Thoracic aorta (tissue), 2 donors: ENCODE data around the gene GDPD5. TPM values are rescaled to one million over a fixed set of nuclear protein-coding genes. Genes with fewer than 3 reads are reported as not detected.

Source experiments
- ATAC-seq: fragments of 150-250 bp; one replicate; pipeline ENCODE4 v1.8.0; 2017; ENCODE audit warnings: low read depth; ENCODE audit not compliant: insufficient number of reproducible peaks, low FRiP score
- DNase-seq: peaks from one replicate; pipeline ENCODE4 v3.0.0-alpha.2; 2020; ENCODE audit warnings: low spot score
- H3K27ac ChIP-seq, 2 donors: fragments of 200-600 bp; sonication (generic); 1 replicate in 1 of 2; 2 replicates in 1 of 2; pipeline ENCODE4 v1.5.1; 2016; ENCODE audit warnings: mild to moderate bottlenecking in 2 of 2, moderate library complexity in 2 of 2
- H3K27me3 ChIP-seq: fragments of 200-600 bp; sonication (generic); replicated peaks from 2 replicates; pipeline ENCODE4 v1.6.0; 2016; ENCODE audit warnings: mild to moderate bottlenecking; ENCODE audit not compliant: insufficient read depth
- H3K36me3 ChIP-seq: fragments of 200-600 bp; sonication (generic); one replicate; pipeline ENCODE4 v1.5.1; 2016
- H3K4me1 ChIP-seq, 2 donors: fragments of 200-600 bp; sonication (generic); 1 replicate in 1 of 2; 2 replicates in 1 of 2; pipeline versions ENCODE4 v1.5.1 to v1.6.0; 2016; ENCODE audit warnings: low read depth in 2 of 2, mild to moderate bottlenecking in 1 of 2; ENCODE audit not compliant: control insufficient read depth in 1 of 2
- H3K4me3 ChIP-seq: fragments of 200-600 bp; sonication (generic); 2 replicates; pipeline ENCODE4 v1.5.1; 2016; ENCODE audit warnings: mild to moderate bottlenecking
- H3K9me3 ChIP-seq: fragments of 200-600 bp; sonication (generic); 2 replicates; pipeline ENCODE4 v1.5.1; 2016
- total RNA-seq, 2 donors: library from RNA; depleted of rRNA; stranded (reverse); fragments of >200 nt; gene quantifications; one replicate each; pipeline versions ENCODE4 v1.1.0 to v1.2.3, GENCODE V29; 2016
- TF ChIP-seq, protein P1 (sequence below): fragments of 200-600 bp; sonication (generic); IDR thresholded peaks from one replicate; pipeline ENCODE4 v1.5.1; 2019; ENCODE audit warnings: antibody characterized with exemption

GDPD5 gene
- total RNA-seq, 2 donors from 2014 or later = 30.8 to 34.9 TPM

DNA sequence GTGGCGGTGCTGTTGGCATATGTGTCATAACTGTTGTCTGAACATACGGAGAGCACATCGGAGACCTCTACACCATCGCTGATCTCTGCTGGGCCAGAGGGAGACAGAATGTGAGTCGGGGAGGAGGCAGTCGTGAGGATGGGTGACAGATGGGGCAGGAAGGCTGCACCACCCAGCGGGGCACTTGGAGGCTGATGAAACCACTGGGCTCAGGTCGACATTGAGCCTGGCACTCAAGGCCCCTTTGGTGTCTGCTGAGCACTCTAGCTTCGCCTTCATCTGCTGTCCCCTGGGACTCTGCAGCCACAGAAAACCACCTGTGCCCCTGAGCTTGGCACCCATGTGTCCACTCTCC, 90.2 kb downstream of the GDPD5 start:
- H3K9me3 ChIP-seq = no peaks in the 10 kb centered on the region
- H3K4me3 ChIP-seq = no peak overlapping the region
- TF ChIP-seq, protein P1, sequence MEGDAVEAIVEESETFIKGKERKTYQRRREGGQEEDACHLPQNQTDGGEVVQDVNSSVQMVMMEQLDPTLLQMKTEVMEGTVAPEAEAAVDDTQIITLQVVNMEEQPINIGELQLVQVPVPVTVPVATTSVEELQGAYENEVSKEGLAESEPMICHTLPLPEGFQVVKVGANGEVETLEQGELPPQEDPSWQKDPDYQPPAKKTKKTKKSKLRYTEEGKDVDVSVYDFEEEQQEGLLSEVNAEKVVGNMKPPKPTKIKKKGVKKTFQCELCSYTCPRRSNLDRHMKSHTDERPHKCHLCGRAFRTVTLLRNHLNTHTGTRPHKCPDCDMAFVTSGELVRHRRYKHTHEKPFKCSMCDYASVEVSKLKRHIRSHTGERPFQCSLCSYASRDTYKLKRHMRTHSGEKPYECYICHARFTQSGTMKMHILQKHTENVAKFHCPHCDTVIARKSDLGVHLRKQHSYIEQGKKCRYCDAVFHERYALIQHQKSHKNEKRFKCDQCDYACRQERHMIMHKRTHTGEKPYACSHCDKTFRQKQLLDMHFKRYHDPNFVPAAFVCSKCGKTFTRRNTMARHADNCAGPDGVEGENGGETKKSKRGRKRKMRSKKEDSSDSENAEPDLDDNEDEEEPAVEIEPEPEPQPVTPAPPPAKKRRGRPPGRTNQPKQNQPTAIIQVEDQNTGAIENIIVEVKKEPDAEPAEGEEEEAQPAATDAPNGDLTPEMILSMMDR = no peak
- H3K27me3 ChIP-seq = no peaks in the 10 kb centered on the region
- H3K27ac ChIP-seq = no peak overlapping the region
- ATAC-seq (no peak), DNase-seq (no peak)
- no peaks in the 10 kb centered on the region for H3K36me3 ChIP-seq
- H3K4me1 ChIP-seq = peaks cover 3 to 7% of the 10 kb centered on the region in 2 donors

DNA sequence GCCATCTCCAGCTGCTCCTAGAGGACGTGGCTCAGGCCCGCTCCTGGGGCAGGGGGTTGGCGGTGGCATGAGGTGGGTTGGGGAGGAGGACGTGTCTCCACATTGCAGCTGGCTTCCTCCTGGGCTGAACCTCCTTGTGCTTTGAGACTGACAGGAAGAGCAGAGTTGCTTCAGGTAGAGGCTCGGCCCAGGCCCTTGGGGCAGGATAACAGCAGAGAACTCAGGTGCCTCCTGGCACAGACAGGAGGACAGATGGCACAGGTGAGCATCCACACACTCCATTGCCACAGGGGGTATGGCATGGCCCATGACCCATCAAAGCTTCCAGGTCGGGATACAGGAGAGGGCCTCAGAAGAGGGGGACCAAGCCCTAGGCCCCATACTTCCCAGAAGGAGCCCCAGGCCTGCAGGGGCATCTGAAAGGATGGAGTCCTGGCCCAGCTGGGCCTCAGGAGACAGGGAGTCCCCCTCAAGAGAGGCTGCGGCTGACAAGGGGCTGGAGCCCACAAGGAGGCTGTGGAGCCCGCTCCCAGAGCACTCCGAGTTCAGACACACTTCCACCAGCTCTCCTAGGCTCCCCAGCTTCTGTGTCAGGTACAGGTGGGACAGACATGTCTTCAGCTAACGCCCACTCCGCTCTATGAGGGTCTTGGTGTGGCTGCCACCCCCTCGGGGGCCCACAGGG, 90.7 kb downstream of the GDPD5 start:
- no peak overlapping the region for H3K4me3 ChIP-seq
- H3K27me3 ChIP-seq = no peaks in the 10 kb centered on the region
- H3K4me1 ChIP-seq = peaks cover 3 to 10% of the 10 kb centered on the region in 2 donors
- DNase-seq = no peak
- no peak for ATAC-seq
- TF ChIP-seq, protein P1 = no peak
- no peaks in the 10 kb centered on the region for H3K36me3 ChIP-seq
- no peak overlapping the region for H3K27ac ChIP-seq
- H3K9me3 ChIP-seq = no peaks in the 10 kb centered on the region

DNA sequence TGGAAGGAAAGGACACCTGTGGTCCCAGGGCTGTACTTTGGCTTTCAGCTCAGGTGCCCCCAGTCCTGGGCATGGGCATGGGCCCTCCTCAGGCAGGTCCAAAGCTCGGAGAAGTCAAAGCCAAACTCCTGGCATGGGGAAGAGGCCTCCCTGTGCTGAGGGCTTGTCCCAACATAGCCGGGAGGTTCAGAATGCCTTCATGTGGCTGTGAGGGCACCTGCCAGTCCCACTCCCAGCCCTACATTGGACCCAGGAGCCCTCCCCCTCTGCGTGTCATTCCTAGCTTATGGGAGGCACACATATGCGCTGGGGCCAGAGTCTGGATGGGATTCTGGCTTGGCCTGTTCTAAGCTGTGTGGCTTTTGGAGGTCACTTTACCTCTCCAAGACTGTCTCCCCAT, 91.7 kb downstream of the GDPD5 start:
- TF ChIP-seq, protein P1 = no peak
- ATAC-seq (no peak), DNase-seq (no peak)
- peaks cover 3 to 18% of the 10 kb centered on the region in 2 donors for H3K4me1 ChIP-seq
- H3K36me3 ChIP-seq = no peaks in the 10 kb centered on the region
- no peak overlapping the region for H3K4me3 ChIP-seq
- no peak overlapping the region for H3K27ac ChIP-seq
- no peaks in the 10 kb centered on the region for H3K27me3 ChIP-seq
- peaks cover 4% of the 10 kb centered on the region for H3K9me3 ChIP-seq

DNA sequence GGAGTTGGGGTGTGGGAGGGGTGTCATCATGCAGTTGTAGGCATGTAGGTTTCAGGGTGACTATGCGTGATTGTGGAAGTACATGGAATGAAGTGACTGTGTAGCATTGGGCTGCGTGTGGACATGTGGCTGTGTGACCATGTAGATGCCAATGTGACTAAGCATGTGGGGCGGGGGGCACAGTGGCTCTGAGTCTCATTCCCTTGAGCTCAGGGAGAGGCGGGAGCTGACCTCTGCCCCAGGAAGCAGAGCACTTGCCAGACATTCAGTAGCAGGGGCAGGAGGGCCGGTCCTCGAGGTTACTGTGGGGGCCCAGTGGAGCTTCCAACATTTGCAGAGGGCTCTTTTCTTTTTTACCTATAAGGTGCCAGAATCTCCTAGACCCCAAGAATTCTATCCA, 92.3 kb downstream of the GDPD5 start:
- ATAC-seq (no peak), DNase-seq (no peak)
- no peaks in the 10 kb centered on the region for H3K36me3 ChIP-seq
- H3K4me1 ChIP-seq = peaks cover 3 to 23% of the 10 kb centered on the region in 2 donors
- no peak overlapping the region for H3K27ac ChIP-seq
- no peak overlapping the region for H3K4me3 ChIP-seq
- no peaks in the 10 kb centered on the region for H3K27me3 ChIP-seq
- H3K9me3 ChIP-seq = peaks cover 4% of the 10 kb centered on the region
- TF ChIP-seq, protein P1 = no peak

DNA sequence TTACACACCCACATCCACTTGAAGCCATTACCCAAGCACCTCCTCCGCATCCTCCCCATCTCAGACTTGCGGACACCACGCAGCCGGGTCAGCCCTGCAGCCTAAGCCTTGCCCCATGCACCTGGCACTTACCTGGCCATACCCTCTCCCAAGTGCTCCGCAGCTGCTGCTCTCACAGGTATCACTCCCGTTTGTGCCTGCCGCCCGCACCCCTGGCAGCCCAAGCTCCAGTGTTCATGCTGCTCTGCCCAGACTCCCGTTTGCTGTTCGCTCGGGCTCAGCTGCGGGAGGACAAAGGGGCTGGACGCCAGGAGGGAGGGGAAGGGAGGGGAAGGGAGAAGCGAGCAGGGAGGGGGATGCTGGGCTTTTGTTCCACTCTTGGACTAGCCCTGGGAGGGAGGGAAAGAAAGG, 92.8 kb downstream of the GDPD5 start, which contains the start of gene KLHL35:
Gene KLHL35, minus strand, starts transcription at position 293 of the 411 bp plus-strand sequence. CDS start 2,574 bp downstream, outside the sequence.
- TF ChIP-seq, protein P1 = no peak
- ATAC-seq = no peak
- H3K27ac ChIP-seq = no peak within 1 kb of the TSS
- H3K36me3 ChIP-seq = no peaks in the 10 kb centered on the region
- no peak within 1 kb of the TSS for H3K4me3 ChIP-seq
- H3K27me3 ChIP-seq = no peaks in the 10 kb centered on the region
- H3K4me1 ChIP-seq = peaks cover 3 to 23% of the 10 kb centered on the region in 2 donors
- DNase-seq = no peak
- peaks cover 4% of the 10 kb centered on the region for H3K9me3 ChIP-seq
